Activated CD4-positive, alpha-beta T cell treated with anti-CD3 and anti-CD28 coated beads for 48 hours (primary cell): ENCODE data around the gene PCDH15.

Experiments used
- DNase-seq: peaks from one replicate; pipeline ENCODE4 v3.0.0-alpha.2; 2020

Gene PCDH15

DNA sequence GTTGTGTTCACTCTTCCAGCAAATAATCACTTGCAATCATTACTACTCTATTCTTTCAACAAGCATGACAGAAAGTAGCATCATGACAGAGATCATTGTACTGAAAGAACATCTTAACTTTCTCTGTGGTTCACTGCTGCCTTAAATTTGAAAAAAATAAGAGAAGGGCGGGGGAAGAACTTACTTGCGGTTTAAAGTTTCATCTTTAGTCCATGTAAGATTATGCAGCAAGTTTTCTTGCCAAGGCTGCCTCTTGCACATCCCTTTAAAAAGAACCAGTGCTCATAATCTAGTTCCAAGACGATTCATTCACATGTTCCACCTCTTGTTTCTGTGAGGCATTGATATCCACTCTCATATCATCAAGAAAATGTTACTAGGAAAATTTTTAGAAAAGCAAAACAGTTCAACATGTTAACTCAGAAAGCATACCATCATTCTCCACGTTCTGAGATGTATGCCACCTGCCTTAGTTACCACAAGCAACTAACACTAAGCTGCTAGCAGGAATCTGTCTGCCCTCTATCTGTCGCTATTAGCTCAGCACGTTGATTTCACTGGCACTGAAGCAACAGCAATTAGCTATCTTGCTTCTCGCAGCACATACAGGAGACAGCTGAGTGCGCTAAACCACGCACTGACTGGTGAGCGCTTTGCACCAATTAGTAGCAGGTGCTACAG lies at the start of gene PCDH15:
Gene PCDH15, minus strand, starts transcription at position 491 of the 681 bp plus-strand sequence. CDS start 136,969 bp downstream, outside the sequence.
- no peak for DNase-seq

DNA sequence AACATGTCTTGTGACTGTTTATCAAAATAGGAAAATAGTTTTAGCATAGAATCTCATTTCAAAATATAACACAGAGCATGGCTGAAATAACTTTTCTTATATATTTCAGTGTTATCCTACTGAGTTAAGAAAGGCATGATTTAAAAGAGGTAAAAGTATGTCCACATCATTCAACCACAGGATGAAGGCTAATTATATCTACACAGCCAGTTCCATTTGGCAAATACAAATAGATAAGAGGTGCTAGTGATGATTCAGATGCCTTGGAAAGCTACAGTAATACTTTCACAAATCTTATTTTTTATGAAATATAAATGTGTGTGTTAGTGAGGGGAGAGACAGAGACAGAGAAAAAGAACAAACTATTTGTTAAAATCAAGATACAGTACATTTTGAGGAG lies 42.9 kb upstream of the PCDH15 start:
- no peak for DNase-seq

DNA sequence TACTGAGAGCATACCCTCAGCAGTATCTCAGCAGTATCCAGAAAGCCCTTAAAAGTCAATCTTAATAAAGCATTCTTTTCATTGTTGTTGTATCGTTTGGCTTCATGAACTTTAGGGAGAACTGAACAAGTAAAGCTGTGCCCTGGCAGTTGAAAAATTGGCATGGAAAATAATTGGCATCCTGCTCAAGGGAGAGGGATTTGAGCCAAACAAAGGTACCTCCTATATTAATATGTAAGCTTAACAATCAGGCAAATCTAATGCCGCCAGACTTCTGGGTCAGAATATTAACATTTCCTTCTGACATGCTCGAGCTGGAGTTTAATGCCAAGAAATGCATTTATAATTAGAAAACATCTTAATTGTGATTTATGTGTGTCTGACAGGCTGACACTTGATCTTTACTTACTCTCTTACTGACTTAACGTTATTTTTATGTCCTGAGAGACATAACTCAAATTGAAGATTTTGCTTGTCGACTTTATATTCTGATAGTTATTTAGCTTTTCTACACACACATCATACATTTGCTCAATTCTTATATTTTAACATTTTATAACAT lies 42.1 kb upstream of the PCDH15 start:
- DNase-seq, result no peak

DNA sequence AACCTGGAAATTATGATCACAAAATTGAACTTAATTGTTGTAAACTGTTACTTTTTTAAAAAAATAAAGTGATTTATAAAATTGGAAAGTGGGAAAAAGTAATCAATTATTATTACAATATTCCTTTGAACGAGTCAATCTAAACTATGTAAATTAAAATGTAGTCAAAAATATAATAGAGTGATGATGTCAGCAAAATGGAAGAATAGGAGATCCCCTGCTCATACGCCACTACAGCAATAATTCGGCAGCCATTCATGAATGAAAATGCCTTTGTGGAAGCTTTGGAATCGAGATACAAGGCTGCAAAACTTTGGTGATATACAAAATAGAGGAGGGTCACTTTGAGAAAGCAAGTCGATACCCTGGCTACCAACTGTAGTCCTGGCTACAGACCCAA lies 36.4 kb upstream of the PCDH15 start:
- DNase-seq, result no peak

DNA sequence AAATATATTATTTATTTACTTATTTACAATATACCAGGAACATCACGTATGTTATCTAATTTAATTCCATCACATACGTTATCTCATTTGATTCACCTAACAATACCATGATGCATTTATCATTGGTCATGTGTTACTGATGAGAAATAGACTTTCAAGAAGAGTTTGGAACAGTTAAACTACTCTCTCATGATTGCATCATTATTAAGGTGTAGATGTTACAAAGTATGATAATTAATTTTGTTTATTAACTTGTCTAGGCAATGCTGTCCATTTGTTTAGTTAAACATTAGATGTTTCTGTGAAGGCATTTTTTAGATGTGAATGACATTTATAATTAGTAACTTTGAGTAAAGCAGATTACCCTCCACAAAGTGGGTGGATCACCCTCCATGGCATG lies 32.0 kb upstream of the PCDH15 start:
- no peak for DNase-seq

DNA sequence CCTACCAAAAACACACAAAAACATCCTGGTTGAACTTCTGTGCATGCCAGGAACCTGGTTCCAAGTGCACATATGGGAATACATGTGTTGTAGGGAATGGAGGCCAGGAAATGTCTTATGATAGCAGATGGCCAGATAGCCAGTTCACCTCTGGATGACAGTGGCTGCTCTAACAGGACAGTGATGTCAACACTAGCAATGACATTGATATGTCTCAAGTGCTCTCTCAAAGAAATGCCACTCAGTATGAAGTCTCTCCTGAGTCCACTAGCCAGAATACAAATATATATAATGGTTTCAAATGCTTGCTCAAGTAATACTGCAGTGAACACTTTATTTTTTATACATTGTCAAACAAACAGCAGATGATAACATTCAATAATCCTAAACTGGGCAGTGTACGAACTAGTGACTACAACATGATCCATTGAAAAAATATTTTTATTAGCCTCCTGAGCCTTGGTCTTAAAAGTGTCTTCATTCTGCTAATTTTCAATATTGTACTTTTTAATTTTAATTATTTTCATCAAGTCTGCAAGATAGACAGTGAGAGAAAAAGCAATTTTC lies 26.0 kb upstream of the PCDH15 start:
- no peak for DNase-seq

DNA sequence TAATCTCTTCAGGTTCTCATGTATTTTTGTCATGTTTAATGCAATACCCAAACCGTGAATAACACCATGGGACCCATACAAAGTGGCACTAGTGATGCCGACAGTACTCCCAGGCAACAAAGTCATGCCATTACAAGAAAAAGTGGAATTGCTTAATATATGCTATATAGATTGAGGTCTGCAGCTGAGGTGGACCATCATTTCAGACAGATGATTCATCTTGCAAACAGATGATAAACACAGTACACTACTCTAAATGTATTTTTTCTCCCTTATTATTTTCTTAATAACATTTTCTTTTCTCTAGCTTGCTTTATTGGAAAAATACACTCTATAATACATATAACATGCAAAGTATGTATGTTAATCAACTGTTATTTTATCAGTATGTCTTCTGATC lies 14.6 kb upstream of the PCDH15 start:
- DNase-seq, result no peak

DNA sequence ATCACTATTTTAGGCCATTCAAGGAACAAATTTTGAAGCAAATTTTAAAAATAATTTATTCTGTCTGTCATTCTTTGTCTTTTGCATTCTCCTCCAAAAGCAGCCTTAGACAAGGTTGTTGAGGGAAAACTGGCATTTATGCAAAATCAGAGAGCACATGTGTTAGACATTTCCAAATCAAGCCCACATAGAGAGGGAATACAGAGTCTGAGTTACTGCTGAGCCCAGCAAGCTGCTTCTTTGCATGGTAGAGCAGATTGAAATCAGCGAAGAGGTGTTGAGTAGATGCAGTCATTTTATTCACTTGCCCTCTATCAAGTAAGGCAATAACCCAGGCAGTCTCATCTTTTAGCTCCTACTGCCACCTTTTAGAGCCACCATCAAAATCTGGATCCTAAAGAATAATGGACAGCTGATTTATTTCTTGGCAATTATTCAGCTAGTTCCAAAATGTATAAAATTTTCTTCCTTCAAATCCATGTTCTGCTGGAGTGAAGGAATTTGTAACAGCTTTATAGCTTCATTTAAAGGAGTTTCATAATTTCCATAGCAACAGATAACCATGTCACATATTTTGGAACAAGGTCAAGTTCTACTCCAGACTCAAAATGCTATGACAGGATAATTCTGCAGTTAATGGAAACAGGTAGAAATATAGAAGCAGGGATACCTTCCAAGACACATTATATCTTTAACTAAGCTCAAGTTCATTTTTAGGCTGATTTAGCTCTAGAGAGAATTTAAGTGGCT lies 7.3 kb upstream of the PCDH15 start:
- DNase-seq, result no peak

DNA sequence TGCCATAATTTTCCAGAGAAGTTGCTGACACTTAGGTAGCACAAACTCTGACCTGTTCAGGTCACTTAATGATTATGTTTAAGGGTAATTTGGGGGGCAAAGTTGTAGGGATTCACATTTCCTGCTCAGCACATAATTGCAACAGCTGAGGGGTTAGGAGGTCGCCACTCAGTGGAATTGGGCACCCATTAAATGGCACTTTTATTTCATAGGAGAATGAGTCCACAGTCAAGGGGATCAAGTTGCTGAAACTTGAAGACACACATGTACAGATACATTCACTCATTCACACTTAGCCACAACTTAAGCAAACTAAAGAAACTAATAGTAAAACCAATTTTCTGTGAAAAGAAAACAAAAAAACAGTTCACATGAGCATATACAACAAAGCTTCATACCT lies 1.5 kb downstream of the PCDH15 start:
- no peak for DNase-seq

DNA sequence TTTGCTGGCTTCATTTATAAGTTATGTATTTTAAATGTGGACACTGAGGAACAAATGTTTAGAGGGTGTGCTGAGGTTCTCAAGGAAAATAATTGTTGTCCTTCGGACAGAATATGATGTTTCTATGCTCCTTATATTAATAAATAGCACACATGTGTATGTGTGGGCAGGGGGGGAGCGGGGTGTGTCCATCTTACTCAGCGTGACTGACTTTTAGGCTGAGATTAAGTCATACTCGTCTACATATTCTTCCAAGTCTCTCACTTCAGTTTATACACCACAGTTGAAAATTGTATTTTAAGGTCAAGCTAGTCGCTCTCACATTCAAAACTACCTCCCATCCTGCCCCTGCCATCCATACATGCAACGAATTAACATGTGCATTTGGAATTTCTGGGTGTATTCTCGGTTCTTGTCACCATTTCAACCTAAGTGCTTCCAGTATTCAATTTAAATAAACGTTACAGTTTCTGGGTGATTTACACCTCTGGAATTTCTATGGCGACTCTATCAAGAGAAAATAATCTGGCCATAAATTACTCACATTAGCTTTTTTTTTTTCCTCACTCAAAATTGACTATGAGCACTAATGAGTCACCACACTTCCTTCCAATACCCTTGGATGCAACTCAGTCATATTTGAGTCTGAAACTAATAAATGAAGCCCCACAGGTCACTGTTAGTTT lies 3.3 kb downstream of the PCDH15 start:
- DNase-seq, result no peak

DNA sequence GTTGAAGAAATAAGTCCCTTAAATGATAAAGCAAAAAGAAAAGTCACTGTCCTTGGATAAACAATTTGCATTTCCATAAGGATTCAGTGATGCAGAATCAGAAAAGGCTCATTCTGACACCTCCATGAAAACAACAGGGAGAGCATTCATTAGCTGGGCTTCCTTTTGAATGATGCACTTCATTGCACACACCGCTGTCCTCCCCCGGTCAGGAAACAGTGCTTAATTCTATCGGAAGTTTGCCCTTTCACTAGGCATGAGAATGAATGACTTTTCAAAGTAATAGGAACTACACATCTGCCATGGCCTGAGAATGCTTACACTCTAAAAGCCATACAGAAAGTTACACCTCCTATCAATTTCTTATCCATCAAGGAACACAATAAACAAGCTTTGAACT lies 4.2 kb downstream of the PCDH15 start:
- no peak for DNase-seq

DNA sequence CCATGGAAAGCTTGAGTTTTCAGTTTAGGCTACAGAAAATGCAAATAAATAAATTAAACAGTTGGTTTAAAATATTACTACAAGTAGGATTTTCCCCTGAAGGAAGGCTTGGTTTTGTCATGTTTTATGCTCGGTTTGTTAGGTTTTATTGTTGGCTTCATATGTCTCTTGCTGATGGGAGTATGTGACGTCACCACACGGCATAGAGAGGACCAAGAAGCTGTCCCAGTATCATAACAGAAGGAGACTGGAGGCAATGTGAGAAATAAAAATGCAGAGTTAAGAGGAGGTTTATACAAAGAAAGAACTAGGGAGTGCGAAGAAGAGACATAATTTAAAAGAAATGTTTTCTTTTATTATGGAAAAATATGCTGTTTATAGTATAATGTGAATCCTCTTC lies 24.4 kb downstream of the PCDH15 start:
- DNase-seq, result no peak

DNA sequence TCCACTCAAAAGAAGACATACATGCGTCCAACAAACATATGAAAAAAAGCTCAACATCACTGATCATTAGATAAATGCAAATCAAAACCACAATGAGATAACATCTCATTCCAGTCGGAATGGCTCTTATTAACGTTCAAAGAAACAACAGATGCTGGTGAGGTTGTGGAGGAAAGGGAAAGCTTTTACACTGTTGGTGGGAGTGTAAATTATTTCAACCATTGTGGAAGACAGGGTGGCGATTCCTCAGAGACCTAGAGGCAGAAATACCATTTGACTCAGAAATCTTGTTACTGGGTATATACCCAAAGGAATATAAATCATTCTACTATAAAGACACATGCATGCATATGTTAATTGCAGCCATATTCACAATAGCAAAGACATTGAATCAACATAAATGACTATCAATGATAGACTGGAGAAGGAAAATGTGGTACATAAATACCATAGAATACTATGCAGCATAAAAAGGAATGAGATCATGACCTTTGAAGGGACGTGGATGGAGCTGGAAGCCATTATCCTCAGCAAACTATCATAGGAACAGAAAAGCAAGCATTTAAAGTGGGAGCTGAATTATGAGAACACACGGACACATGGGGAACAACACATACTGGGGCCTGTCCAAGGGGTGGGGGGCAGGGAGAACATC lies 28.4 kb downstream of the PCDH15 start:
- DNase-seq, result no peak

DNA sequence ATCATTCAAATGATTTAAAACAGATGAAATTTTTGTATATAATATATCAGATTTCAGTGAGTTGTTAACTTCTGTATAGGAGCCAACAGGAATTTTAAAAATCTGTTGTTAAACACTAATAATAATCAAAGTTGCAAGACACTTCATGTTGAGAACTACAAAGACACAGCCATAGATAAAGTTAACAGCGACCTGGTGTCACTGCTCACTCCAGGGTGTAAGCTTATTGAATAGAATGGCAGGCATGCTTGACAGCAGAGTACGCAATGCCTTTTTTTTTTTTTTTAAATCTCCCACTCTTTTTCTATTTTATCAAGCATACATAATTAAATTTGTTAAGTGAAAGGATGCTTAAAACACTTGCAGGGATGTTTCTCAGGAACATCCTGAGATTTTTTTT lies 32.0 kb downstream of the PCDH15 start:
- DNase-seq, result no peak

DNA sequence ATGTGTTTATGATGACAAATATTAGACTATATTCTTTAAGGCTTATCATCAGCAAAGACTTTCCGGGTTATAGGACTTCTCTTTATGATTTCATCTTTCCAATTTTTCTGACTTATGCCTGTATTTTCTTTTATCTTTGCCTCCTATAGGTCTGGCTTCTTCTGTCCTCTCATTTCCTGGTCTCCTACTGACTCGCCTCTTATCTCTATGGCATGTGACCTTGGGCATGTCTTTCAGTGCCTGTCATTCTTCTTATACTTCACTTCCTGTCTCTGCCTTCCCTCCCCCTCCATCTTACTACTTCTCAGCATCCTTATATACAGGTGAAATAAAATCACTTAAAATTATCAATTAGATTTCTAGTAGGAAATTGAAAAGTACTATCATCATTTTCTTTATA lies 42.2 kb downstream of the PCDH15 start:
- no peak for DNase-seq

DNA sequence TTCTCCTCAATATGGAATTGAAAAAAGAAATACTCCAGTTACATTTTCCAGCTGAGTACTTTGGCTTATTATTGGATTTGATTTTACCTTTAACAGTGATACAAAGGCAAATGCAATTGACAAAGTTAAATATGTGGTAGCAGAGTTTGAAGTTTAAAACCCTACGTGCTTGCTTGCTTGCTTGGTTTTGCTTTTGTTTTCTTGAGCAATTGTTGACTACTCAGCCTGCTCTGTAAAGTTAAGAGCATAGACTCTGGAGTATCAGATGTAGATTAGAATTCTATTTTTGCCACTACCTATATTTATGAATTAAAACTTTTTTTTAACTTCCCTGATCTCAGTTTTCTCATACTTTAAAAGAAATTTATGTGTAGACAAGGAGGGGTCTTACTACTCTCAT lies 51.4 kb downstream of the PCDH15 start:
- DNase-seq, result no peak

DNA sequence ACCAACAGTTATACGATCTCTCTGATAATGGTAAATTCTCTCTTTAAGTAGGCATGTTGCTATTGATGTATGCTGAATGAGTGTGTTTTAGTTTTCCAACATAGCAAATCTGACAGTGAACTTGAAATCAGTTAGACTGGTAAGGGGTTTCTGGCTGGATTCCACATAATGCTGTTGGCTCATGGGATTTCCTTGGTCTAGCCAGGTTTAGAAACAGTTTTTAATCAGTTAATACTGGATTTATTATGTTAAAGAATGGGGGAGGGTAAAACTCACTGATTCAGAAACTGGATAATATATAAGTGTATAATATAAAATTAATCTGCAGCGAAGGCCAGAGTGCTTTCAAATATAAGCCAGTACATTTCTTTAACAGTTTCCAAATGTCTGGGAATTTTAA lies 55.6 kb downstream of the PCDH15 start:
- no peak for DNase-seq

DNA sequence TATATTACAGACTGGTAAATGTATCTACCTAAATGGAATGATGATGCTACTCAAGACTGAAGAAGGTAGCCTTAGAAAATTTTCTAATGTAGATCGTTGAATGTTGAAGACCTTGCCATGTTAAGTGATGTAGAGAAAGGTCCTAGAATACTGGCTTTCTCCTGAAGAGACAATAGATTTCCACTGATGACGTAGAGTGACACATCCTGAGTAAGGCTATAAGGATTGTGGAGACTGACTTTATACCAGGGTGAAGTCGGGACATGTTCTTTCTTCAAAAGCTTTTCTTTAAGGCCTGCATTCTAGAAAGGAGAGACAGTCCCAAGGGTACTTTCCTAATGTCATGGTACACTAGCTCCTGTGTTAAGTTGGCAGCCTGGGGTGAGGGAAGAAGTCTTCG lies 58.6 kb downstream of the PCDH15 start:
- no peak for DNase-seq

DNA sequence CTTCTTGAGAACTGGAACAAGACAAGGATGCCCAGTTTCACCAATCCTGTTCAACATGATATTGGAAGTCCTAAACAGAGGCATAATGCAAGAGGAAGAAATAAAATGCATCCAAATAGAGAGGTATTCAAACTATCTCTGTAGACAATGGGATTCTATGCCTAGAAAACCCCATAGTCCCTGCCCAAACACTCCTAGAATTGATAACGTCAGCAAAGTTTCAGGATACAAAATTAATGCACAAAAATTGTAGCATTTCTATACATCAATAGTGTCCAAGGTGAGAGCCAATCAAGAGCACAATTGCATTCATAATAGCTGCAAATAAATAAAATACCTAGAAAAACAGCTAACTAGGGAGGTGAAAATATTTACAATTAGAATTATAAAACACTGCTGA lies 72.5 kb downstream of the PCDH15 start:
- DNase-seq, result no peak

DNA sequence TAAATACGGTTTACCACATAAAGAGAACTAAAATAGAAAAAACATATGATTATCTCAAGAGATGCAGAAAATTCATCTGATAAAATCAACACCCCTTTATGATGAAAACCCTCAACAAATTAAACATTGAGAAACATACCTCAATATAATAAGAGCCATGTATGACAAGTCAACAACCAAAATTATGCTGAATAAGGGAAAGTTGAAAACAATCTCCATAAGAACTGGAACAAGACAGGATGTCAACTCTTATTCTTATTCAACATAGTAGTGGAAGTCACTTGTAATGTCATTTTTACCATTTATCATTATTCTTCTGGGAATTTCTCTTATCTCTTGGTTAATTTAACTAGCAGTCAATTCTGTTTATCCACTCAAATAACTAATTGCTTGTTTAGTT lies 79.0 kb downstream of the PCDH15 start:
- no peak for DNase-seq

DNA sequence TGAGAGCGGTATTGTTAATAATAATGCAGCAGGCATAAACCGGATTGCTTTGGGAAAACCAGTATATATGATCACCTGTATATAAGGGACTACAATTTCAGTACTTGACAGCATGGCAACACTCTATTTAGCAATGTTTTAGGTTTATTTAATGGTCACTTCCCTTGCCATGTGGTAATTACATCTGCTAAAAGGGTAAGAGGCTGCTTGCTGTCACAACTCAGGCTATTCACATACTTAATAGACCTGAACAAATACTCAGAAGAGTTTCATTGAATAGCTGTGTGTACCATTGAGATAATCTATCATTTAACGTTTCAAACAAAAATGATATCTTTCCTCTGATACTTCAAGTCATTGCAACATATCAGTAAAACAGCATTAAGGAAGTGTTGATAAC lies 90.1 kb downstream of the PCDH15 start:
- no peak for DNase-seq

DNA sequence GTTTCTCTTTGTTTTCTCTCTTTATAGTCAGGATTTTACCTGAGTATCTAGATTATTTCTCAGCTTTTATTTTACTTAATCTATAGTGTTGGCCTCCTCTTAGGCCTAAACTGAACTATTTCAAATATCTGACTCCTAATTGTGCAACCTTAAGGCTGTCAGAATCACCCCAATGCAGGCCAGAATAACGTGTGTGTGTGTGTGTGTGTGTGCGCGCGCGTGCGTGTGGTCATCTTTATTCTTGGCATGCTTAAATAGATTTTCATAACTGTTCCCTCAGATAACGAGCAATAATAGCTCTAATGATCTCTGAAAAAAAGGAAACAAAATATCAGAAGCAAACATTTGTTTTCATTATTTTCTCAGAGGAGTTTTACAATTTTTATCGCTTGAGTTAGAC lies 92.4 kb downstream of the PCDH15 start:
- no peak for DNase-seq

DNA sequence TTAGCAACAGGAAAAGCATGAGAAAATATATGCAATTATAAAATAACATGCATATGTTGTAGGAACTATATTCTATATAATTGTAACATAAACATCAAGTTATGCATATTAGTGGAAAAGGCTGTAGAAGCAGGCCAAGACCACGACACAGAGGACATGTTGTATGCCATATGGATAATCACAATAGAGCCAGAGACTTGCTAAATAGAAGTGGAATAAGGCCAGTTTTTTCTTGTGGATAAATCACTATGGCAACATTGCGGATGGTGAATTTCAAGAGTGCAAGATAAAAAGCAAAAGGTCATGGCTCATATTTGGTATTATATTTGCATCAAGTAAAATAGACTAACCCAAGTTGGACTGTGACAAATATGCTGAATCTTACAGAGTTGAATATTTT lies 93.0 kb downstream of the PCDH15 start:
- DNase-seq, result no peak
